ENCODE data around the gene NTRK1.

NTRK1 gene

DNA sequence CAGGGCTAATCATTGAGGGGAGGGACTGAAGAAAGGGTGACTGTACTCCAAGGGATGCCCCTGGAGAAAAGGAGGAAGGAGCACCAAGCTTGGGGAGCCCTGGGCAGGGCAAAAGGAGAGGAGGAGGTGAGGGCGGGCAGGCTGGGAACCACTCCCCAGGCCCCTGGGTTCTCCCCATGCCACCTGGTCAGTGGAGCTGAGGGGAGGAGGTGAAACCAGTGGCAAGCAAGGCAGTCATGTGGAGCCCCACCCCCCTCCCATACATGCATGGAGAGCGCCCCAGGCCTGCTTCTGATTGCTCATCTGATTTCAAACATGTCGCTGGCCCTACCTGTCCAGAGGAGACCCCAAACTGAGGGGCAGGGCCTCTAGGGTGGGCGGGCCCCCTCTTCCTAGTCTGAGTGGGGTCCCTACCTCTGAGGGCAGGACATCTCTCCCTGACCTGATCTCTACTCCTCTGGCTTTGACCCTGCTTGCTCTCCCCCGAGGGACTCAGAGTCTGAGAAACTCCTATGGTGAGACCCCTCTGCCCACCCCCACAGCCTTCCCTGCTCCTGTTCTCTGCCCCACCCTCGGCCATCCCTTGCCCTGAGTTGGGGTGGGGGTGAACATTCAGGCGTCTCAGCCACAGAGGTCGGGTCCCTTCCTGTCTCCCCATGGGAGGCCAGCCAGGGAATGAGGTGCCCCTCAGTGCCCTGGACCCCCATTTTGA, 20.3 kb upstream of the NTRK1 start:
- TF ChIP-seq, protein P1, sequence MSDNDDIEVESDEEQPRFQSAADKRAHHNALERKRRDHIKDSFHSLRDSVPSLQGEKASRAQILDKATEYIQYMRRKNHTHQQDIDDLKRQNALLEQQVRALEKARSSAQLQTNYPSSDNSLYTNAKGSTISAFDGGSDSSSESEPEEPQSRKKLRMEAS (IDR thresholded peaks at IDR 0.05; ENCODE audit: low read depth, low read length) = no peak
- TF ChIP-seq MYC (IDR thresholded peaks at IDR 0.05; ENCODE audit: low read depth, low read length) (no peak), CTCF (IDR thresholded peaks at IDR 0.05; ENCODE audit: low read depth, low read length) (no peak), POLR2A (IDR thresholded peaks at IDR 0.05; ENCODE audit: extremely low read depth, insufficient read length) (no peak)
- no peak for DNase-seq (ENCODE audit: low read depth)
- H3K4me3 ChIP-seq (ENCODE audit: low read depth, low read length) = no peak overlapping the region

DNA sequence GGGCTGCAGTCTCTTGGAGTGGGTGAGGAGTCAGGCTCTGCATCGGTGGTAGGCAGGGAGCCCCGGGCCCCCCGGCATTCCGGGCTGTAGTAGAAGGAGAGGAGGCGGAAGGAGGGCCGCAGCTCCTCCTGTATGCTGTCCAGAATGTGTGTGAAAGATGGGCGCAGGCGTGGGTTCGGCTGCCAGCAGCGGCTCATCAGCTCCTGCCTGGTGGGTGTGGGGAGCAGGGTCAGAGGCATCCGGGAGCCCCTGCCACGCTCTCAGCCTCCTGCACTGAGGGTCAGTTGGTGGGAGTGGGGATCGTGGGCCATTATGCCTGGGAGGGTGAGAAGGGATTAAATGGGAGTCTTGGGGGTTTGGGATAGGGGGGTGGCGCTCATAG, 19.8 kb upstream of the NTRK1 start:
- DNase-seq (ENCODE audit: low read depth) = no peak
- TF ChIP-seq MYC (IDR thresholded peaks at IDR 0.05; ENCODE audit: low read depth, low read length) (no peak), POLR2A (IDR thresholded peaks at IDR 0.05; ENCODE audit: extremely low read depth, insufficient read length) (no peak), CTCF (IDR thresholded peaks at IDR 0.05; ENCODE audit: low read depth, low read length) (no peak)
- TF ChIP-seq, protein P1 (IDR thresholded peaks at IDR 0.05; ENCODE audit: low read depth, low read length) = no peak
- H3K4me3 ChIP-seq (ENCODE audit: low read depth, low read length) = no peak overlapping the region

DNA sequence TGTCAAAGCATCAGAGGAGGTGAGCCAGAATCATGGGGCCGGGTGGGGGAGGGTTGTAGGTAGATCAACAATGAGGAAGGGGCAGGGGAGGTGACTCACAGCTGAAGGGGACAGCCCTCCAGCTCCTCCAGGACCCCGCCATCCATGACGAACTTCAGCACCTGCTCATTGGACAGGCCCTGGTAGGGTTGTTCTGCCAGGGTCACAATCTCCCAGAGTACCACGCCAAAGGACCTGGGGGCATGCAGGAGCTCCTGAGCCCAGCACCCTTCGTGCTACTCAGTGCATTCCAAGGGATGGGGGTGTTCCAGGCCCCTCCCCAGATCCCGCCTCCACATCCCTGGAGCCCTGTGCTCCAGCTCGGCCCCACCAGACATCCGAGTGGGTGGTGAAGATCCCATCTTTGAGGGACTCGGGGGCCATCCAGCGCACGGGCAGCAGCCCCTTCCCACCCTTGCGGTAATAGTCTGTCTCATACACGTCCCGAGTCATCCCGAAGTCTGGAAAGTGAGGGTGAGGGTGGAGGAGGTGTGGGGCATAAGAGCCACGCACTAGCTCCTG, 19.3 kb upstream of the NTRK1 start:
- H3K4me3 ChIP-seq (ENCODE audit: low read depth, low read length) = no peak overlapping the region
- DNase-seq (ENCODE audit: low read depth) = no peak
- no peak for TF ChIP-seq CTCF (IDR thresholded peaks at IDR 0.05; ENCODE audit: low read depth, low read length)
- TF ChIP-seq, protein P1 (IDR thresholded peaks at IDR 0.05; ENCODE audit: low read depth, low read length) = no peak
- TF ChIP-seq MYC (IDR thresholded peaks at IDR 0.05; ENCODE audit: low read depth, low read length) = no peak
- no peak for TF ChIP-seq POLR2A (IDR thresholded peaks at IDR 0.05; ENCODE audit: extremely low read depth, insufficient read length)

GRCh38 chr1:156842618-156843300, 17.9 kb upstream of the NTRK1 start:
- no peak overlapping the region for H3K4me3 ChIP-seq (ENCODE audit: low read depth, low read length)
- TF ChIP-seq MYC (IDR thresholded peaks at IDR 0.05; ENCODE audit: low read depth, low read length) = no peak
- TF ChIP-seq, protein P1 (IDR thresholded peaks at IDR 0.05; ENCODE audit: low read depth, low read length) = no peak
- no peak for TF ChIP-seq CTCF (IDR thresholded peaks at IDR 0.05; ENCODE audit: low read depth, low read length)
- no peak for TF ChIP-seq POLR2A (IDR thresholded peaks at IDR 0.05; ENCODE audit: extremely low read depth, insufficient read length)
- no peak for DNase-seq (ENCODE audit: low read depth)

DNA sequence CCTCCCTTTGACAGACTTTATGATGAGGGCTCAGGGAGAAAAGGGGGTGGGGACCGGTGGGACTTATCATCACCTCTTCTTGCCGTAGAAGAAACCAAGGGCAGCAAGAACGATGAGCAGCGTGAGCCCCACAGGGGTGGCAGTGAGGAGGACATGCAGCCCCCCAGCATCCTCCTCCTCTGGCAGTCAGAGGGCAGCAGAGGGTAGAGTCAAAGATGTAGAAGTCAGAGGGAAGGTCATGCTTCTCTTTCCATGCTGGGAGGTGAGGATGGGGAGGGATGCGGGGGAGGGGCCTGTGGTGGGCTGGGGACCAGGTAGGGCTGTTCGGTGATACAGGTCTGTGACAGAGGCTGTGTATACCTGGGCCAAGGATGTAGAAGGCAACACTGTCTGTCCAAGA, 16.6 kb upstream of the NTRK1 start:
- no peak for DNase-seq (ENCODE audit: low read depth)
- no peak overlapping the region for H3K4me3 ChIP-seq (ENCODE audit: low read depth, low read length)
- no peak for TF ChIP-seq POLR2A (IDR thresholded peaks at IDR 0.05; ENCODE audit: extremely low read depth, insufficient read length)
- no peak for TF ChIP-seq CTCF (IDR thresholded peaks at IDR 0.05; ENCODE audit: low read depth, low read length)
- TF ChIP-seq MYC (IDR thresholded peaks at IDR 0.05; ENCODE audit: low read depth, low read length) = no peak
- TF ChIP-seq, protein P1 (IDR thresholded peaks at IDR 0.05; ENCODE audit: low read depth, low read length) = no peak
